ENCODE data around the gene LAMP1.

DNA sequence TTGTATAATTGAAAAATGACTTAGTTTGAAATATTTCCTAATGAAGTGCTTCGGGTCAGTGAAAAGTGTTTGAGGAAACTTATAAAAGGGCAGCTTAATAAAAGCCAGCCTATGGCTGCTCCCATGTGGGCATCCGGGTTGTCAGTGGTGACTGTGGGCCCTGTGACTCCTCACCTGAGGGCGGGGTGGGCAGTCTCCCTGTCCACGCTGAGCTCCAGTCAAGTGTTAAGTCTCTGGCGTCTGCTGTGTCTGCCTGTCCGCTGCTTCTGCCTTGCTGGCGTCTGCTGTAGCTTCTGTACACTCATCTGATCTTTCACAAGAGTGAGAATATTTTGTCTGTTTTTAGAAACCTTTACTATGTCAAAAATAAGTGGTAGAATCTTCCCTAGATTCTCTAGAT, 7.1 kb downstream of the LAMP1 start:
- TF ChIP-seq POLR2A (IDR thresholded peaks at IDR 0.05) = no peak
- TF ChIP-seq, protein P1, sequence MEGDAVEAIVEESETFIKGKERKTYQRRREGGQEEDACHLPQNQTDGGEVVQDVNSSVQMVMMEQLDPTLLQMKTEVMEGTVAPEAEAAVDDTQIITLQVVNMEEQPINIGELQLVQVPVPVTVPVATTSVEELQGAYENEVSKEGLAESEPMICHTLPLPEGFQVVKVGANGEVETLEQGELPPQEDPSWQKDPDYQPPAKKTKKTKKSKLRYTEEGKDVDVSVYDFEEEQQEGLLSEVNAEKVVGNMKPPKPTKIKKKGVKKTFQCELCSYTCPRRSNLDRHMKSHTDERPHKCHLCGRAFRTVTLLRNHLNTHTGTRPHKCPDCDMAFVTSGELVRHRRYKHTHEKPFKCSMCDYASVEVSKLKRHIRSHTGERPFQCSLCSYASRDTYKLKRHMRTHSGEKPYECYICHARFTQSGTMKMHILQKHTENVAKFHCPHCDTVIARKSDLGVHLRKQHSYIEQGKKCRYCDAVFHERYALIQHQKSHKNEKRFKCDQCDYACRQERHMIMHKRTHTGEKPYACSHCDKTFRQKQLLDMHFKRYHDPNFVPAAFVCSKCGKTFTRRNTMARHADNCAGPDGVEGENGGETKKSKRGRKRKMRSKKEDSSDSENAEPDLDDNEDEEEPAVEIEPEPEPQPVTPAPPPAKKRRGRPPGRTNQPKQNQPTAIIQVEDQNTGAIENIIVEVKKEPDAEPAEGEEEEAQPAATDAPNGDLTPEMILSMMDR (IDR thresholded peaks at IDR 0.05) = no peak

Measured in ovary (tissue), 3 donors.